Kidney glomerular epithelial cell (primary cell): Measurements from ENCODE around the gene KBTBD12.

Source experiments
- DNase-seq: peaks from one replicate; lab custom pipeline; 2025; lab: John Stamatoyannopoulos, UW

Gene KBTBD12

GRCh38 chr3:128014548-128014947, 99.5 kb downstream of the KBTBD12 start:
- no peak for DNase-seq

DNA sequence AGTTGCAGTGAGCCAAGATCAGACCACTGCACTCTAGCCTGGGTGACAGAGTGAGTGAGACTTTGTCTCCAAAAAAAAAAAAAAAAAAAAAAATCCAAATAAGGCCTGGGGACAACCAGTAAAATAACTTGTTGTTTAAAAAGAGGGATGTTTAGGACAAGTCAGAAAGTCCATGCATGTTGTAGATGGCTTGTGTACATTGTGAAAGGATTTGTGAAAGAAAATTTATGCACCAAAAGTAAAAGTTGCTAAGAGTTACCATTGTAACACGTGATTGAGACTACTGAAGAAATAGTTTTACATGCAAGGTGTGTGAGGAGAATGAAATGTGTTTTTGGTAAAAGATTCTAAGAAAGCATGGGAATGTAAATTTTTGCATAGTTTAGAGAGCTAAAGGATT, 101.5 kb downstream of the KBTBD12 start:
- DNase-seq, result no peak

DNA sequence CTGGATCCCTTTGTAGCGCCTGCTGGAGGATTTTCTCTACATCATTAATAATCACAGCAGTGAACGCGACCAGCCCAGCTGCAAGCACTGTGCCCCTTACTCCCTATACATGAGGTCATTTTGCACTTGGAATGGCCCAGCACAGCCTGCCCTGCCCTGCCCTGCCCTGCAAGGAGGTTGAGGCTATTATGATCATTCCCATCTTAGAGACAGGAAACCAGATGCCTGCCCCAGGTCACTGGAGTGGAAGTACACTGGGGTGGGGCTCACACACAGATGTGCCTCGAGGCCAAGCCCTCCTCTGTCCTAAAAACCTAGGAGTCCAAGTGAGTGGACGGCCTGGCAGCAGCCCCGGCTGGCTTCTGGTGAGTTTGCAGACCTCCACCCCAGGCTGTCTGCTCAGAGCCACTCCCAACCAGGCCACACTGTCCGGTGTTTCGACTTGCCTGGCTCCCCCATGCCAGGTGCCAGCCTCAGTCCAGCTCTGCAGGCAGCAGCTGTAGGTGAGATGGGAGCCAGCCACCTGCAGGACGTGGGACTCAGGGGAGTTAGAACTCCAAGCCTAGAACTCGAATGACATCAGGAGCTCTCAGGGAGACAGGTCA, 106.8 kb downstream of the KBTBD12 start:
- no peak for DNase-seq

DNA sequence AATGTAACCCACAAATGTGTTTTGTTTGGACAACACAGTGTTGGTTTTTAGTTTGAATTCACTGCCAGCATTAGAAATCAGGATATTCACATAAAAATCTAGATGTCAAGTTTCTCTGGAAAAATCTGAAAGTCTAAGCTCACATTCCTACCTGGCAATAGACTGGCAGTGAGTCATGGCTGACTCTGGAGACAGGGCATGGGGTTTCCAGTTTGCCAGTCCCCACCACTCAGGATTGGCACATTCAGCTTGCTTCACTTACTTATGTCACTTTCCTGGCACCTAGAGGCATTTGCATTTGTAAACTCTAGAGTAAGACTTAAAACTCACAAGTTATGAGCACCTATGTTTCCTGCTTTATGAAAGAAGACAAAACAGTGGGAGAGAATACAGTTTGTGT, 118.1 kb downstream of the KBTBD12 start:
- no peak for DNase-seq

DNA sequence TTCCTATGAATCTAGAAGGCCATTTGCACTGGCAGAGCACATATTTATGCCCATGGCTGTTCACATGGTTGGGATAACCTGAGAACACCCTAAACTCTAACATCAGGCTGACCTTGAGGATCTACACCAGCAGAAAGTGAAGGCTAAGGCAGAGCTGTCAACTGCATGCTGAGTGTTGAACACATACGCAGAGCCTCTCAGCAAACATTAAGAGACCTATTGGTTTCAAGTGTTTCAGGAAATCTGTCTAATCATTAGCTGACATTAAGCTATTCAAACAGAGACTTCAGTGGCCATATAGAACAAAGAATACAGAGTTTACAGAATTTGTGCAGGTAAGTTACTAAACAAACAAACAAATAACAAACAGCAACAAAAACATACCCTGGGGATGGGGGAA, 121.1 kb downstream of the KBTBD12 start:
- DNase-seq, result no peak
